Activated naive CD4-positive, alpha-beta T cell treated with anti-CD3 and anti-CD28 coated beads, Interleukin-2, amount 50 U/mL, for 16 hours (primary cell): Measurements from ENCODE around the gene KIT.

Source experiments
- DNase-seq: peaks from one replicate; pipeline ENCODE4 v3.0.0-alpha.2; 2020

KIT gene

DNA sequence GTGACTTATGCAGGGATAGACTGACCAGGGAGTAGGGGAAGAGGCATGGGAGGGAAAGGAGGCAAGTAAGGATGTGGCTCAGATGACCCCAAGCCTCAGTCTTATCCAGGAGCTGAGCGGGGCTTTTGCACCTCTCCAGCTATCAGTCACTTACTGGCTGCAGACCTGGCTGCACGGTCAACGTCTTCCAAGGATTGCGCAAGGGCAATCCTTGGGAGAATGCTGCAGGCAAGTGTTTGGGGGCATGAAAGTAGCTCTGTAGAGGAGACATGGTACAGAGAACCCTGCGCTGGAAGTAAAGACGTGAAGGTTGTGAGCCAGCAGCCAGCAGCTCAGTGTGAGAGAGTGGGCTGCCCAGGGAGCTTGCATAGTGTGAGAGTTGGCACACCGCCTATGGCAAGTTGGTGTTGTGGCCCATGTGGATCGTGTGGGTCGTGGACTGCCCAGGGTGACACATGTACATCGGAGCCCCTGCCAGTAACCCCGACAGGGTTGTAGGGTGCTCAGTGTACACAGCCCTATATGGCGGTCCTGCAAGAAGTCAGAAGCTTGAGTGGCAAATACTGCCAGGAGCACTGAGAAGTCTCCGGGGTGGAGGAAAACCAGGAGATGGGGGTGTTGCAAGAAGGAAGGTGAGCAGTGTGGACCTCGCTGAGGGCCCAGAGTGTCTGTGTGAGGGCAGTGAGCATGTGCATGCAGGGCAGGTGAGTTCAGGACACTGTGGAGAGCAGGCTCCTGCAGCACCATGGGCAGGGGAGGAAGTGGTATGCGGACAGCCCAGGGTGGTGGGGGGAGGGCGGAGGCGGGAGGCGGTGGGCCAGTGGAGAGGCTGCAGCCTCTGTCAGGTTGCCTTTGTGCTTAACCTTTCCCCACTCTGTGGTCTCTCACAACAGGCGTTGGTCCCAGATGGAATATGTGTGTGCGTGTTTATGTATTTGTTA lies 50.9 kb downstream of the KIT start:
- DNase-seq = no peak

DNA sequence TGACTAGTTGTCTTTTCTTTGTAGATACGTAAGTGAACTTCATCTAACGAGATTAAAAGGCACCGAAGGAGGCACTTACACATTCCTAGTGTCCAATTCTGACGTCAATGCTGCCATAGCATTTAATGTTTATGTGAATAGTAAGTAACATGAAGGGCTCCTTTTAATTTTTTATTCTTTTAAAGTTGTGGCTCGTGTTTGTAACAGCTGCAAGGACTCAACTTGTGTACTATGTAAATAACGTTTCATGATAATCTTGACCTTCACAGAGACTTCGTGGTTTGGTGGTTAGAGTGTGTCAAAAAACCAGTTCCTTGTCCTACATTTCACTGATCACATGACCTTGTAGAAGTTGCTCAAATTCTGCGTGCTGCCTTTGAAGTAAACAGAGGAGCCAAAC lies 51.6 kb downstream of the KIT start:
- DNase-seq = no peak

DNA sequence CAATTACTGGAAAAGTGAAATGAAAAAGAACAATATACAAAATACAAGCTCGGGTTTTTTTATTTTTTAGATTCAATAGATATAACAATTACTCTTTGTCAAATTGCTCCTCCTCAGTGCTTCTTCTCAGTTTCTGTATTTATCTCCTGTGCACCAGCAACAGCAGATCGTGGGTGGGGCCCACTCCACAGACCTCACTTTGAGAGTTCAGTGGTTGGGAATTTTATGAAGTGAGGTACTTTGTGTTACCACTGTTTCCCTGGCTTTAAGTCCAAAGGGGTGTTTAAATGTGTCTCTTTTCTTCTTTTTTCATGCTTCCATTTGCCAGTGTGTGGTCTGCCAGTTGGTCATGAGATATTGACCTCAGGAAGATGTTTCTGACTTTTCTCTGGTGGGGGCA lies 54.4 kb downstream of the KIT start:
- DNase-seq = no peak

DNA sequence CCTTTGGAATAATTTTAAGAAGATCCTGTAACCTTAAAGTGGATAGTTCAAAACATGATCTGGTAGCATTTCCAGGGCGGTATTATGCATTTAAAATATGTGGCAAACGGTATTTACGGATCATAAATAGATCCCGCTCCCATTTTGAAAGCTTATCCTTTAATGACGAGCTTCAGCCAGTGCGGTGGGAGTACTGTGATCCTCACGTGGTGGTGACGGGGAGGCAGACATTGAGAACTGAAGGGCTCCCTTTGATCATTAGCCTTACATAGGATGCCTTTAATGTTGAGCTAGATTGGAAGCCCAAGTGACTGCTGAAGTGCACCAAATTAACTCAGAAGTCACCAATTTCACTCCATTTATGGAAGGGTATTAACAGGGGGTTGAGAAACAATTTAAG lies 56.9 kb downstream of the KIT start:
- DNase-seq = no peak

DNA sequence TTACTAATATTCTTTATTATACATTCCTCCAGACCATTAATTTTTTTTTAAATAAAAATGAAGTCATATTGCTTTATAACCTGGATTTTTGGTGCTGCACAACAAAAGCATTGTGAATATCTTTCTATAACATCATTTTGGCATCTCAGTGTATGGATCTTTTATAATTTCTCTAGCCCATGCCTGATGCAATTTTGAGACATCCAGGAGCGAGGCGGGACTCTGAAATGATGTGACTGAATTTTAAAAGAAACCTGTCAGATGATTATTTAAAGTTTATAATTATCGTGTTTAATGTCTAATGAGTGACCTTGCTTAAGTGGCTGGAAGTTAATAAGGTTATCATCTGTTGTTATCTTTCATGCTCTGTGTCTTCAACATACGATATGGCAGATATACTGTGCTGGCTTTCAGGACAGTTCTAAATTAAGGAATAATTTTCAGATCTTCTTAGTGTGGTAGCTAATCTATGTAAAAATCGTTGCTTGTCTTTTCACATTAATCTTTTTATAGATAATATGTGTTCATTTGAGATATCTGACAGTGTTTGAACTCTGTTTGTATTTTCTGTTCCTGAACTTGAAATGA lies 58.8 kb downstream of the KIT start:
- no peak for DNase-seq

DNA sequence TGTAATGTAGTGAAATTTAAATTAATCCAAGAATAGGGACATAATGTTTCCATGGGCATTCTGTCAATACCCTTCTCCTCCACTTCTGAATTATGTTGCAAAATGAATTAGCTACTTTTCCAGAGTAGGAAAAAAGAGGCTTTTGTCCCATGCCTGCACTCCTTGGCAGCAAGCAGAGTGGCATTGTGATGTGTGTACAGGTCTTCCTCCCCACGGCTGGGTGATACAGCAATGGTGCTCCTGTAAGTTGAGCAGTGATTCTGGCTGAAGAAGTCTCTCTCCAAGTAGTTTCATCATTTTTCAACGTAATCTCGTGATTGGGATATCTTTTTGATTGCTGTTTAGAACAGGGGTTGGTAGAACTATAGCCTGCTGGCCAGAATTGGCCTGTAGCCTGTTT lies 59.9 kb downstream of the KIT start:
- DNase-seq = no peak

DNA sequence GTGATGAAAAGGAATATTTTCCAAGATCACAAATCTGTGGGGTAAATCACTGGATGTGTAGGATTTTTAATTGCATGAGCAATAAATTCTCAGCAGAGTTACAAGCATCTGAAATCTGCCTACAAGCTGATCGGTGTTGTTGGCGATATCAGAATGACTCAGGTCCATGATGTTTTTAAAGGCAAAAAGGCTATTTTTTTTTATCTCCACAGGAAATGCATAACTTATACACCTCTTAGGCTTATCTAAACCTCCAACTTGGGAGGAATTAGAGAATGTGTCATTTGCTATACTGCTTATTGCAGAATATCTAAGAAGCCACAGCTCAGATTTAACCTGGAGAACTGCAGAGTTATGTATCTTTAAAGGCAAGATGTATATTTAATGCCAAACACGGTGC lies 61.6 kb downstream of the KIT start:
- no peak for DNase-seq

DNA sequence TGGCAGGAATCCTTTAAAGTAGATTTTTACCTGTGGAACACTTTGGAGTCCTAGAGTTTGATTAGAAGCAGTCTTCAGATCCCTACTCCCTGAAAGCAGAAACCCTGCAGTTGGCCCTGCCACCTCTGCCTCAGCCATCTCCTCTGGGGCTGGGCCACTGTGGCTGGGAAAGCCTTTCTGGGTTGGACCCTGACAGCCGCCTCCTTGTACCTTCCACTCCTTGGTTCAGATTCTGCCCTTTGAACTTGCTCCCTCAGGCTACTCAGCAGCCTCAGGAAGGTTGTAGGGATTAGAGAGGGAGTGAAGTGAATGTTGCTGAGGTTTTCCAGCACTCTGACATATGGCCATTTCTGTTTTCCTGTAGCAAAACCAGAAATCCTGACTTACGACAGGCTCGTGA lies 65.5 kb downstream of the KIT start:
- DNase-seq = no peak

DNA sequence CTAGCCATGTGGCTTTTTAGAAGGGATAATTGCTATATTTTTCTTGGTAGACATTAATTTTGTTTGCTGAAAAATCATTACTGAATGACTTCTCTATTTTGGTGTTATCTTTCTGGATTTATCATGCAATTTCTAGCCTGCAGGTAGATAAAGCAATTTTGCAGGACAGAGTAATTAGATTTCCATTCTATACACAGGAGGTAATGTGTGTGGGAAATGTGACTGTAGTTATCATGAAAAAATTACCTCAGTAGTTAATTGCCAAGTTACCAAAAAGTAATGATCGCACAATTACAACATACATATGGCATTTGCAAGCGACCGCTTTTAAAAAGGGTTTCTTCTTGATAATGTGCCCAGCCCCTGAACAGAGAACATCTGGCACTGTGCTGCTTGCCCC lies 66.1 kb downstream of the KIT start:
- no peak for DNase-seq

DNA sequence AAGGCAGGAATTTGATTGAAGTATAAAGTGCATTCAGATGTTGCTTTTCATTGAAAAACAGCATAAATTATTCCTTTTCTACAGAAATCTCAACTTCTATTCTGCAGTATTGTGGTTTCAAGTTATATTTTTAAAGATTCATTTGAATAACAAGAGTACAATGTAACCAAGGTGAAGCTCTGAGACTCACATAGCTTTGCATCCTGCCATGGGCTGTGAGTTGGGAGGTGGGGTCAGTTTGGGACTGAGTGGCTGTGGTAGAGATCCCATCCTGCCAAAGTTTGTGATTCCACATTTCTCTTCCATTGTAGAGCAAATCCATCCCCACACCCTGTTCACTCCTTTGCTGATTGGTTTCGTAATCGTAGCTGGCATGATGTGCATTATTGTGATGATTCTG lies 69.2 kb downstream of the KIT start:
- no peak for DNase-seq

DNA sequence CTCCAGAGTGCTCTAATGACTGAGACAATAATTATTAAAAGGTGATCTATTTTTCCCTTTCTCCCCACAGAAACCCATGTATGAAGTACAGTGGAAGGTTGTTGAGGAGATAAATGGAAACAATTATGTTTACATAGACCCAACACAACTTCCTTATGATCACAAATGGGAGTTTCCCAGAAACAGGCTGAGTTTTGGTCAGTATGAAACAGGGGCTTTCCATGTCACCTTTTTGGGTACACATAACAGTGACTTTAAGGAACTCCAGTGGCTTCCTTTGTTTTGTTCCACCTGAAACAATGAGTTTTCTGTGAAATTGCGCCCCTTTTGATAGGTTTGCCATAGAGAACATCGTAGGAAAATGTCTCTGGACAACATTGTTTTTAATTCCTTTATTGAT lies 69.6 kb downstream of the KIT start:
- DNase-seq = no peak

DNA sequence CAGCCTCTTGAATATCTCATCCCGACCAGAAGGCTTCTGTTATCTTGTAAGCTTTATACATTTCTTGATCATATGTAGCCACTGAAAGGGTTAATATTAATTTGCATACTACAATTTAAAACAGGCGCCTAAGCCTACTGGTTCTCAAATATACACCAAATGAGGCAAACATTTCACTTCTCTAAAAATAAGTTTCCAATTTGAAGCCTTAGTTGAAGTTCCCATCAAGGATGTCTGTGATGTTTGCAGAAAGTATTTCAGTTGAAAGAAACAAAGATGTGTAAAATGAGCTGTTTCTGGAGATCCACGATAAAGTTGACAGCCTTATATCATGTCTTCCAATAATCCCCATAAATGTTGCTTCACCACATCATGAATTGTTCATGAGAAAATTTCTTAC lies 70.6 kb downstream of the KIT start:
- DNase-seq = no peak

DNA sequence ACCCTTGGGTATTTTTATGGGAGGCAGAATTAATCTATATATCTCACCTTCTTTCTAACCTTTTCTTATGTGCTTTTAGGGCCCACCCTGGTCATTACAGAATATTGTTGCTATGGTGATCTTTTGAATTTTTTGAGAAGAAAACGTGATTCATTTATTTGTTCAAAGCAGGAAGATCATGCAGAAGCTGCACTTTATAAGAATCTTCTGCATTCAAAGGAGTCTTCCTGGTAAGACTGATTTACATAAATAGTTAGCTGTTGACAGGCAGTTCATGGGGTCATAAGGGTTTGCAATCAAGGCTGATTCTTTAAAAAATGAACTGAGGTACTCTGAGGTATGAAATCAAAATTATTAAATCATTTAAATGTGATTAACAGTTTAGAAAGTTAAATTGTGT lies 71.5 kb downstream of the KIT start:
- DNase-seq = no peak

DNA sequence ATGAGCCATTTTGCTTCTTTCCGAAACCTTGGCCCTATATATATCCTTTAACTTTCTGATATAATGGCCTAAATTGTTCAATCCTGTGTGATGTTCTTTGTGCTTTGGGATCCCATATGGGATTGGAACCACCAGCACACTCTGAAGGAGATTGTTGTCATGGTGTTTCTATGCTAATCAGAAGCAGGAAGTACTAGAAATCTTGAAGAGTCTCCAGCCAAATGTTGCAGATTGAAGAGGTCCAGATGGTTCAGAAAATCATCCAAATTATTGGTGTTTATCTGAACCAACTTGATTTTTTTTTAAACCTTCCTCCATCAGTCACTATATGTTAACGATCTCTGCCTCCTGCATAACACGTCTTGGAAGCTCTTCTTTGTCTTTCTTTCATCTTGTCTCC lies 72.8 kb downstream of the KIT start:
- no peak for DNase-seq

DNA sequence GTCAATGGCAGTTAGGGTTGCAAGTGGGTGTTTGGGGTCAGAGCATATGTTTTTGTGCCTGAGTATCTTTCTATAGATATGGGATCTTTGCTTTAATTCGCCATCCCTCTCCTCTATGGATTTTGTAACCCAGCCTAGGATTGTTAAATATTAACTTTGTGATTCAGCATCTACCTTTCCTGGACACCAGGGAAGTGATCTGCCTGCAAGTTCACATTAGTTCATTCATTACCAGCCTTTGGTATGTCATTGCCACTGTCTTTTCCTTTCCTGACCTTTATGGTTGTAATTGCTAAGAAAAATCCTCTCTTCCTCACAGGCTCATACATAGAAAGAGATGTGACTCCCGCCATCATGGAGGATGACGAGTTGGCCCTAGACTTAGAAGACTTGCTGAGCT lies 73.8 kb downstream of the KIT start:
- DNase-seq = no peak

DNA sequence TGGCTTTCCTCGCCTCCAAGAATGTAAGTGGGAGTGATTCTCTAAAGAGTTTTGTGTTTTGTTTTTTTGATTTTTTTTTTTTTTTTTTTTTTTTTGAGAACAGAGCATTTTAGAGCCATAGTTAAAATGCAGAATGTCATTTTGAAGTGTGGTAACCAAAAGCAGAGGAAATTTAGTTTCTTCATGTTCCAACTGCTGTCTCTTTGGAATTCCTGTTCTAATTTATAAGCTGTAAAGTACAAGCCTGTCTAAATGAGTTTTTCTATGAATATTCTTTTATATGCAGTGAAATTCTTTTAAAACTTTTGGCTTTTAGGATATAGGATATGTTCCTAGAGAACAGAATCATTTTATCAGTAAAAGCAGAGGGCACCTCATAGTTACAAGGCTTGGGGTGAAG lies 74.2 kb downstream of the KIT start:
- no peak for DNase-seq

DNA sequence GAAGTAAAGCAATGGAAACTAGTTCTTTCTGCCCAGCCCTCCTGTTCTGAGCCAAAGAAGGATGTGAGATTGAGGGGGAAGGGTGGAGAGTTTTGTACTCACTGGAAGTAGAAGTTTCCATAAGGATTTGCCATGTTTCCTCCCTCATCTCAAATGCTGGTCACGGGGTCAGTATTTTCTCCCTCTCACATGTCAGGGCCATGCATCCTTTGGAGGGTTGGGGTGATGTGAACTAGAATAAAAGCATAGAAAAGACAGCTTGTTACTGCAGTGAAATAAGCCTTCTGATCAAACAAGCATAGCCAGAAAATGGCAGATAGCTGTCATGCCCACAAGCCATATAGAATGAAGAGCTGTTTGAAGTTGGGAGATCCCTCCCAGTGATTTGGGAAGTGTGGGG lies 79.7 kb downstream of the KIT start:
- no peak for DNase-seq

DNA sequence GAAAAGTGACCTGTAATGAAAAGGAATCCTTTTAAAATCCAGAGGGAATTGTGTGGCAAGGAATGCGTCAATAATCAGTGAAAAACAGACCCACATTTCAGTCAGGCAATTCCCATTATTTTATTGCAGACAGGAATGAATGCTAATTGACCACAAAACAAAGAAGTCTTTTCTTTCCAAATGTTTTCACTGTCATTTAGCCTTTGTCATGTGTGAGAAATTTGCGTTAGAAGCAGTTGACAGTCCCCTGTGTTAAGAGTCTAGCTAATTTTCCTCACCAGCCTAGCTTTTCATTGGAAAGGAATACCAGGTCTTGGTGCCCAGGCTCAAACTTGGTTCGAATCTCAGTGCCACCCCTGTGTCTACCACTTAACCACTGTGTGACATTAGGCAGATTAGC lies 83.4 kb downstream of the KIT start:
- no peak for DNase-seq

DNA sequence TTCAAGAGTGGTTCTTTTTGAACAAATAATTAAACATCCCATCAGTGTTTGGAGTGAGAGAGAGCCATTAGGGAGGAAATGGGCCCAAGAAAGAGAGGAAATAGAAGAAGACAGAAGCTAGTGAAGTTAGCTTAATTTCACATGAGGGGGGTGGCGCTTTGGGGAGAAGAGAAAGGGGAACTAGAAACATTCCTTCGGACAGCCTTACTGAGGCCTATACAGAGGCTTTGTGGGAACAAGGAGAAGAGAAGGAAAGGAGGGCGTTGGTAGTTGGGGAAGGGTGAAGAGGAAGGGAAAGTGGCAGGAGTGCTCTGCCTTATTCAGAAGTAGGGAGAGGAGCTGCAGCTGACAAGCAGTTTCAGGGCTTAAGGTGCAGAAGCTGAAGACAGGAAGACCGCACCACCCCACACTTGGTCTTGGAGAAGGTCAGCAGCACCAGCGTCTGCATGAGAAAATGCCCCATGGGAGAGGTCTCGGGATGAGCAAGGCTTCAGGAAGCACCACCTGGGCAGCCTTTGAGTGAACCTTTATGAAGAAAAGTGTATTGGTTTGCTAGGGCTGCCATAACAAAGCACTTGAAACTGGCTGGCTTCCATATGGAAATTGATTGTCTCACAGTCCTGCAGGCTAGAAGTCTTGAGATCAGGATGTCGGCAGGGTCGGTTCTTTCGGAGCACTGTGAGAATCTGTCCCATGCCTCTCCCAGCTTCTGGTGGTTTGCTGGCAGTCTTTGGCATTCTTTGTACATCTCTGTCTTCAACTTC lies 85.1 kb downstream of the KIT start:
- no peak for DNase-seq

DNA sequence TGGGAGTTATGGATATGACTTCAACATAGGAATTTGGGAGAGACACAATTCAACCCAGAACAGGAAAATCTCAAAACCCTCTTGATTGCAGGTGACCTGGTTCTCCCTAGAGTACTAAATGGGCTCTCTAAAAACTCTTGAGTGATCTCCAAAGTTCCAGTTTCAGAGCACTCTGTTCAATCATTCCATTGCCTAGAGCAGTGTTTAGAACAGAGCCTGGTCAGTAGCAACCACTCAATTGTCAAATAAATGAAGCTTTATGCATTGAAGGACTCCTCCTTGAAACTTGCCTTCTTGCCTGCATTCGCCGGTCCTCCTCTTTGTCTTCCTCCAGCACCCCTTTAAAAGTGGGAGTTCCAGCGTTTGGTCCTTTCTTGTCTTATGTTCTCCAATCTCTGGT lies 85.8 kb downstream of the KIT start:
- DNase-seq = no peak

DNA sequence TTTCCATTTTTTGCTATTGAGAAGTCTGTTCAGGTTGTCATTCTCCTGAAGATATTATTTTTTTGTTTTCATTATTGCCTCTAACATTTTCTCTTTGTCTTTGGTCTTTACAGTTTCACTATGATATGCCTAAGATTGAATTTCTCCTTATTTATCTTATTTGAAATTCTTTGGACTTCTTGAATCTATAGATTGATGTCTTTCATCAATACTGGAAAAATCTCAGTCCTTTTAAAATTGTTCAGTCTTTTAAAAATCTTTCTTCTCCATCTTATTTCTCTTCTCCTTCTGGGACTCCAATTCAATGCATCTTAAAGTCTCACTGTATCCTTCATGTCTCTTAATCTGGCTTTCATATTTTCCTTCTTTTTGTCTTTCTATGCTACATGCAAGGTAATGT lies 86.7 kb downstream of the KIT start:
- no peak for DNase-seq

DNA sequence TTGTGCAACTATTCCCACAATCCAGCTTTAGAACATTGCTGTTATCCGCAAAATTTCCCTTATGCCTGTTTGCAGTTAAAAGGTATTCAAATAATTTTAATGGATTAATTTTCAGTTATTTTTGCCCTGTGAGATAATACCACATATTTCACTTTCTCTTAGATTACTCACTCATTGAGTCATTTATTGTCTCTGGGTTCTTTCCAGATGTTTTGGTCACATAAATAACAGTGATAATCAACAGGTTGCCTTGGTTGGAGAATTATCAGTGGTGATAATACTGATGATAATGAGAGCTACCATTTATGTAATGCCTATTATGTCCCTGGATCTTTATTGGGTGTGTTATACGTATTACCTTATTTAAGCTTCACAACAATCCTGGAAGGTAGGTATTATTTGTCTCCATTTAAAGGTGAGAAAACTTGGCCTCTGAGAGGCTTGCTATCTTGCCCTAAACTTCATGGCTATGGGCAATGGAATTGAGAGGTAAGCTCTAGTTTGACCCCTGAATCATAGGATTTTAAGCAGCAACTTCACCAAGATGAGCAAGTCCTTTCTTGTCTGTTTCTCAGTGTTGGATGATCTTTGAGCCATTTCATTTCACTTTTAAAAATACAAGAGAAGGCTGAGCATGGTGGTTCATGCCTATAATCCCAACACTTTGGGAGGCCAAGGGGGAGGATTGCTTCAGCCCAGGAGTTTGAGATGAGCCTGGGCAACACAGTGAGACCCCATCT lies 87.4 kb downstream of the KIT start:
- no peak for DNase-seq

DNA sequence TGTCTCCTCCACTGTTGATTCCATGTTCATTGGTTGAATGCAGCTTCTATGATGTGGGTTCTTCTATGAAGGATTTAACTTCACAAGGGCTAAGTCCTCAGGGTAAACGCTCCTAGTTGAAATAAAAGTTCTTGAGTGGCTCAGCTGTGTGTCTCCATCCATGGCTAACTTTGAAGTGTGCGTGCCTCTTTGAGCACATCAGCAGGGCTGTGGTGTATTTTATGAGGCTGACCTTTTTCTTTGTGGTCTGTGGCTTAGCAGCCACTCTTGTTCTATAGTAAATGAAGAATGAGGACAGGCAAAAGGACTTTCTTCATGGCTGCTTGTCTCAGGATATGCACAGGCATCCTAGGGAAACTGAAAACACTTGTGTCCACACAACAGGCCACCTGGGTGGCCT lies 88.5 kb downstream of the KIT start:
- no peak for DNase-seq
